Measurements from ENCODE around the gene FSHB. TPM values are rescaled to one million over a fixed set of nuclear protein-coding genes. Genes with fewer than 3 reads are reported as not detected.

Gene FSHB
- total RNA-seq, 4 donors from 2014 or later = not detected

DNA sequence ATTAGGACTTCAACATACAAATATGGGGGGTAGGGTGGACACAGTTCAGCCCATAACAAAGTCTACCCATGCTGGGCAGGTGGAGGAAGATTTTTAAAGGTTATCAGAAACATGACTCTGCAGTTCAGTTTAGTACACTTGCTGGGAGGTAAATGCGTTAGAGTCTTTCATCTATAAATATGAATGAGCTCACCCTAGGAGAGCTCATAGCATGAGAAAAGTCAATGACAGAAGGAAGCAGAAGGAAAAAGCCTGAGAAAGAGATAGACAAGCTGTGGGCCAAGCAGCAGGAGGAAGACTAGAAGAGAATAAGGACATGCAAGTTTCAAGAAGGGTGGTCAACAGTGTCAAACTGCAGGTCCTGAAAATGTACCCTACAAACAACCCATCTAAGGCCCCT, 27.0 kb upstream of the FSHB start:
- H3K4me3 ChIP-seq (ENCODE audit: low read depth, poor library complexity, severe bottlenecking) = no peak overlapping the region
- no peak for DNase-seq (ENCODE audit: low spot score in 2 of 2)
- intact Hi-C loops (cut with DNase I; ENCODE audit: low total_unique reads) = no loop called here
- no peak for TF ChIP-seq CTCF (IDR thresholded peaks at IDR 0.05)
- WGBS, 2 donors = 53 to 58% methylated on average over 1 of the region's 1 CpG

DNA sequence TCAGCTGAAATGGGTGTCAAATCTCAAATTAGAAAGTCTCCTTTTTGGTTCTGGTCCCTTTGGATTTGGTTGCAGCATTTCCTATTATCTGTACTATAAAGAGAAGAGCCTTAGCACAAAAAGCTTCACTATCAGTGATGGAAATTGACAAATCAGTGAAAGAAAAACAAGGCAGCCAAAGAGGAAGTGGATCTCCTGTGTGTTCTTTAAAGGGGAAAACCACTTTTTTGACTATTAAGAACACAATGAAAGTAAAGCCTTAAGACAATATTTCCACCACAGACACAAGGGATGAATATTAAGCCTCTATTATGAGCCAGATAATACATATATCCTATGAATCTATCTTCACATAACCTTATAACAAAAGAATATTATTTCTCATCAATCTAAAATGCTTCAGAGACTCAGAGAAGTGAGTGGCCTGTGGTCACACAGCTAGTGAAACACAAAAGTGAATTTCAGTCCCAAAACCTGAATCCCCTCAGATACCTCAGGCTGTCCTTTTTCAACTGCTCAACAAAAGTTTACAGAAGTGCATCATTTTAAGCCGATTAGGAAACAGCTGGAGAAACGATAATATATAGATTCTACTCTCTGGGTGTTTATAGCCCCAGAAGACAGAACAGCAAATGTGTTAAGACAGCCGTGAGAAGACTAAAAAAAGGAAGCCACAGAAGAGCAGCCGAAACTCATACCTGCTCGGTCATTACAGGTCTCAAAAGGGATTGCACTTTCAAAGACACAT, 24.4 kb upstream of the FSHB start:
- TF ChIP-seq CTCF (IDR thresholded peaks at IDR 0.05) (no peak), POLR2A (IDR thresholded peaks at IDR 0.05) (no peak)
- WGBS, 2 donors = 77 to 80% methylated on average over 5 of the region's 5 CpGs
- intact Hi-C loops (cut with DNase I; ENCODE audit: low total_unique reads) = no loop called here
- H3K4me3 ChIP-seq (ENCODE audit: low read depth, poor library complexity, severe bottlenecking) = no peak overlapping the region
- no peak for DNase-seq (ENCODE audit: low spot score in 2 of 2)

GRCh38 chr11:30210357-30210756, 20.5 kb upstream of the FSHB start:
- DNase-seq (ENCODE audit: low spot score in 2 of 2) = no peak
- no peak overlapping the region for H3K4me3 ChIP-seq (ENCODE audit: low read depth, poor library complexity, severe bottlenecking)
- intact Hi-C loops (cut with DNase I; ENCODE audit: low total_unique reads) = no loop called here
- 27 to 37% methylated on average over 2 of the region's 2 CpGs for WGBS, 2 donors
- no peak for TF ChIP-seq POLR2A (IDR thresholded peaks at IDR 0.05)
- no peak for TF ChIP-seq CTCF (IDR thresholded peaks at IDR 0.05)

- intact Hi-C loops (cut with DNase I; ENCODE audit: low total_unique reads) = no loop called here
- TF ChIP-seq CTCF (IDR thresholded peaks at IDR 0.05) (no peak), POLR2A (IDR thresholded peaks at IDR 0.05) (no peak)
- no peak overlapping the region for H3K4me3 ChIP-seq (ENCODE audit: low read depth, poor library complexity, severe bottlenecking)
- DNase-seq (ENCODE audit: low spot score in 2 of 2) = no peak
- 48 to 54% methylated on average over 2 of the region's 2 CpGs for WGBS, 2 donors
Observed at GRCh38 chr11:30216534-30216933, 14.3 kb upstream of the FSHB start.

DNA sequence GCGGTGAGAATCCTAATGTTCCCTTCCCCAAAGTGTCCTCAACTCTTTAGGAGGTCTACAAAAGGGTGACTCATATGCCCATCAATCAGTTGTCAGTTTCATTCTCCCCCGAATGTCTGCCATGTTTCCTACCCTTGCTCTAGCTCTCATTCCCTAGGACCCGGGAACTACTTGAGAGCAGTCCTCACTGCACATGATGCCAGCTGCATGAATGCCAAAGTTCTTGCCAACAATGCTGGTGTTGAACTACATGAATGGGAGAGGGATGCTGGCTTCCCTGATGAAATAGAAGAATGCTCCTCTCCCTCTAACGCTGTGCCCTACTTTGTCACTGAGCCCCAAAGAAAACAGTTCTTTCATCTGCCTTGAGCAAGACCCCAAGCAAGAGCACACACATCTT, 12.5 kb upstream of the FSHB start:
- WGBS, 2 donors = 90 to 91% methylated on average over 4 of the region's 4 CpGs
- DNase-seq (ENCODE audit: low spot score in 2 of 2) = no peak
- H3K4me3 ChIP-seq (ENCODE audit: low read depth, poor library complexity, severe bottlenecking) = no peak overlapping the region
- intact Hi-C loops (cut with DNase I; ENCODE audit: low total_unique reads) = no loop called here
- no peak for TF ChIP-seq CTCF (IDR thresholded peaks at IDR 0.05)

GRCh38 chr11:30225642-30226041, 5.2 kb upstream of the FSHB start:
- intact Hi-C loops (cut with DNase I; ENCODE audit: low total_unique reads) = no loop called here
- TF ChIP-seq POLR2A (IDR thresholded peaks at IDR 0.05) (no peak), CTCF (IDR thresholded peaks at IDR 0.05) (no peak)
- no peak overlapping the region for H3K4me3 ChIP-seq (ENCODE audit: low read depth, poor library complexity, severe bottlenecking)
- no peak for DNase-seq (ENCODE audit: low spot score in 2 of 2)
